ENCODE data around the gene APC2. TPM values are rescaled to one million over a fixed set of nuclear protein-coding genes. Genes with fewer than 3 reads are reported as not detected.

Gene APC2
- polyA plus RNA-seq, 1 donor from 2014 or later, result 50.5 TPM

- Histone ChIP-seq H3K9ac (ENCODE audit: low read length) (peak overlapping the region; percentile 99), H3K79me2 (replicated peaks; ENCODE audit: insufficient read depth, low read length) (peaks cover 82% of the 10 kb centered on the region), H2AFZ (ENCODE audit: low read depth, low read length) (no peak overlapping the region), H3K4me3 (ENCODE audit: low read length) (peak overlapping the region; percentile 77), H3K36me3 (ENCODE audit: insufficient read depth, low read length) (peaks cover 4% of the 10 kb centered on the region), H4K20me1 (ENCODE audit: insufficient read depth) (peaks cover 18% of the 10 kb centered on the region), H3K4me2 (ENCODE audit: low read length) (peak overlapping the region; percentile 98), H3K27me3 (ENCODE audit: insufficient read depth, low read depth, low read length) (no peaks in the 10 kb centered on the region), H3F3A (ENCODE audit: insufficient read depth, low read length, poor library complexity, severe bottlenecking) (no peaks in the 10 kb centered on the region), H3K9me3 (ENCODE audit: low read length) (no peaks in the 10 kb centered on the region), H3K9me2 (ENCODE audit: insufficient read depth, low read length) (no peaks in the 10 kb centered on the region), H3K27ac (ENCODE audit: low read length) (peak overlapping the region; percentile 98)
- TF ChIP-seq TAF1 (IDR thresholded peaks at IDR 0.05; ENCODE audit: low read depth), result no peak
- TF ChIP-seq EP300 (conservative IDR thresholded peaks at IDR 0.05; ENCODE audit: poor library complexity, severe bottlenecking), result peak; percentile 40
- TF ChIP-seq REST (IDR thresholded peaks at IDR 0.05; ENCODE audit: borderline replicate concordance), result no peak
- no peak for TF ChIP-seq SMC3 (conservative IDR thresholded peaks at IDR 0.05; ENCODE audit: poor library complexity)
- peak; percentile 73 for TF ChIP-seq POLR2AphosphoS5 (IDR thresholded peaks at IDR 0.05)
Measured at GRCh38 chr19:1451916-1452801, 2.2 kb downstream of the APC2 start.

GRCh38 chr19:1452802-1453524 is 3.0 kb downstream of the APC2 start:
- Histone ChIP-seq H3K4me3 (ENCODE audit: low read length) (peak overlapping the region; percentile 77), H3K9me3 (ENCODE audit: low read length) (no peaks in the 10 kb centered on the region), H2AFZ (ENCODE audit: low read depth, low read length) (no peak overlapping the region), H3K9ac (ENCODE audit: low read length) (peak overlapping the region; percentile 99), H3K27me3 (ENCODE audit: insufficient read depth, low read depth, low read length) (no peaks in the 10 kb centered on the region), H3K9me2 (ENCODE audit: insufficient read depth, low read length) (no peaks in the 10 kb centered on the region), H3K4me2 (ENCODE audit: low read length) (peak overlapping the region; percentile 98), H3K36me3 (ENCODE audit: insufficient read depth, low read length) (peaks cover 4% of the 10 kb centered on the region), H3K79me2 (replicated peaks; ENCODE audit: insufficient read depth, low read length) (peaks cover 76% of the 10 kb centered on the region), H4K20me1 (ENCODE audit: insufficient read depth) (peaks cover 24% of the 10 kb centered on the region), H3F3A (ENCODE audit: insufficient read depth, low read length, poor library complexity, severe bottlenecking) (no peaks in the 10 kb centered on the region), H3K27ac (ENCODE audit: low read length) (peak overlapping the region; percentile 98)
- TF ChIP-seq REST (IDR thresholded peaks at IDR 0.05; ENCODE audit: borderline replicate concordance) (no peak), MXI1 (conservative IDR thresholded peaks at IDR 0.05; ENCODE audit: poor library complexity, severe bottlenecking) (no peak), POLR2AphosphoS5 (IDR thresholded peaks at IDR 0.05) (no peak), EP300 (conservative IDR thresholded peaks at IDR 0.05; ENCODE audit: poor library complexity, severe bottlenecking) (no peak), EZH2 (IDR thresholded peaks at IDR 0.05; ENCODE audit: borderline replicate concordance, insufficient read depth, low read length, poor library complexity, severe bottlenecking) (no peak), RAD21 (conservative IDR thresholded peaks at IDR 0.05) (no peak), SMC3 (conservative IDR thresholded peaks at IDR 0.05; ENCODE audit: poor library complexity) (no peak), TAF1 (IDR thresholded peaks at IDR 0.05; ENCODE audit: low read depth) (no peak), CTCF (IDR thresholded peaks at IDR 0.05; ENCODE audit: poor library complexity, severe bottlenecking) (no peak)

Measured in neural cell (in vitro differentiated cells).